HG03575 (cell line): ENCODE results near the gene FRS3.

Experiments used
- ATAC-seq: cut with Tn5 transposase; IDR thresholded peaks from one replicate; pipeline ENCODE4 v1.9.1; 2021; ENCODE audit not compliant: unreplicated experiment, insufficient number of reproducible peaks, low FRiP score; ENCODE audit errors: extremely low read depth

The FRS3 gene

DNA sequence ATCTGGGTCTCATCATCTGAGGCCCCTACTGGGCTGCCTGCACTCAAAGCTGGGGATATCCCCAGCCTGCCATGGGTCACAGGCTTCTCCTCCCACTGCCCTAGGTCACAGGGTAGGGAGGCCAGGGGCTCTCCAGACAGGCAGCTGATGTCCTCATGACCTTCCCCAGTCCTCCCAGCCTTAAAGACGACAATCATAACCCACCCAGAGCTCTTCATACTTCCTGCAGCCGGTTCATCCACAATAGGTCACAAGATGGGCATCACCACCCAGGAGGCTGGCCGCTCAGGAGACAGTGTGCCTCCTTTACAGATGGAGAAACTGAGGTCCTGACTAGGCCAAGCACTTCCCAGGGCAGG lies 59.5 kb downstream of the FRS3 start:
- ATAC-seq, result no peak
